ENCODE measurements around the gene DGKE.

Gene DGKE

DNA sequence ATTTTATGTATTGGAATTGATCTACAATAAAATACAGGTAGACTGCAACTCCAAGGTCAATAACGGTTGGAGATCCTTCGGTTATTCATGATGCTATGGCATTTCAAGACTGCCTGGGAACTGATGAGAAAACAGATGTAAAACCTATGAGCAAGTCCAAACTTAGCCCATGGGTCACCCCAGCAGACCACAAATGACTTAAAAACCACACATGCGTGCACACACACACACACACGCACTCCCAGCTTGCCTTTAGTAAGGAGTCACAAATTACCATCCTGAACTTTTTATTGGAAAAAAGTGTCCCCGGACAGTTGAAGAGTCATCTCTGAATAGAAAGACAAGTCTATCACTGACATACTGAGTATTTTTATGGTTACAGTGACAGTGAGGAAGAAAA lies 53.2 kb downstream of the DGKE start:
- DNase-seq (ENCODE audit: low read depth), result no peak
- H3K4me3 ChIP-seq (ENCODE audit: low read depth, low read length), result no peak overlapping the region
- in situ Hi-C loops (cut with HindIII; ENCODE audit: low sequenced_read_pairs), result no loop called here
- TF ChIP-seq, protein P1, sequence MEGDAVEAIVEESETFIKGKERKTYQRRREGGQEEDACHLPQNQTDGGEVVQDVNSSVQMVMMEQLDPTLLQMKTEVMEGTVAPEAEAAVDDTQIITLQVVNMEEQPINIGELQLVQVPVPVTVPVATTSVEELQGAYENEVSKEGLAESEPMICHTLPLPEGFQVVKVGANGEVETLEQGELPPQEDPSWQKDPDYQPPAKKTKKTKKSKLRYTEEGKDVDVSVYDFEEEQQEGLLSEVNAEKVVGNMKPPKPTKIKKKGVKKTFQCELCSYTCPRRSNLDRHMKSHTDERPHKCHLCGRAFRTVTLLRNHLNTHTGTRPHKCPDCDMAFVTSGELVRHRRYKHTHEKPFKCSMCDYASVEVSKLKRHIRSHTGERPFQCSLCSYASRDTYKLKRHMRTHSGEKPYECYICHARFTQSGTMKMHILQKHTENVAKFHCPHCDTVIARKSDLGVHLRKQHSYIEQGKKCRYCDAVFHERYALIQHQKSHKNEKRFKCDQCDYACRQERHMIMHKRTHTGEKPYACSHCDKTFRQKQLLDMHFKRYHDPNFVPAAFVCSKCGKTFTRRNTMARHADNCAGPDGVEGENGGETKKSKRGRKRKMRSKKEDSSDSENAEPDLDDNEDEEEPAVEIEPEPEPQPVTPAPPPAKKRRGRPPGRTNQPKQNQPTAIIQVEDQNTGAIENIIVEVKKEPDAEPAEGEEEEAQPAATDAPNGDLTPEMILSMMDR (IDR thresholded peaks at IDR 0.05; ENCODE audit: low read depth, low read length, missing control alignments), result no peak

DNA sequence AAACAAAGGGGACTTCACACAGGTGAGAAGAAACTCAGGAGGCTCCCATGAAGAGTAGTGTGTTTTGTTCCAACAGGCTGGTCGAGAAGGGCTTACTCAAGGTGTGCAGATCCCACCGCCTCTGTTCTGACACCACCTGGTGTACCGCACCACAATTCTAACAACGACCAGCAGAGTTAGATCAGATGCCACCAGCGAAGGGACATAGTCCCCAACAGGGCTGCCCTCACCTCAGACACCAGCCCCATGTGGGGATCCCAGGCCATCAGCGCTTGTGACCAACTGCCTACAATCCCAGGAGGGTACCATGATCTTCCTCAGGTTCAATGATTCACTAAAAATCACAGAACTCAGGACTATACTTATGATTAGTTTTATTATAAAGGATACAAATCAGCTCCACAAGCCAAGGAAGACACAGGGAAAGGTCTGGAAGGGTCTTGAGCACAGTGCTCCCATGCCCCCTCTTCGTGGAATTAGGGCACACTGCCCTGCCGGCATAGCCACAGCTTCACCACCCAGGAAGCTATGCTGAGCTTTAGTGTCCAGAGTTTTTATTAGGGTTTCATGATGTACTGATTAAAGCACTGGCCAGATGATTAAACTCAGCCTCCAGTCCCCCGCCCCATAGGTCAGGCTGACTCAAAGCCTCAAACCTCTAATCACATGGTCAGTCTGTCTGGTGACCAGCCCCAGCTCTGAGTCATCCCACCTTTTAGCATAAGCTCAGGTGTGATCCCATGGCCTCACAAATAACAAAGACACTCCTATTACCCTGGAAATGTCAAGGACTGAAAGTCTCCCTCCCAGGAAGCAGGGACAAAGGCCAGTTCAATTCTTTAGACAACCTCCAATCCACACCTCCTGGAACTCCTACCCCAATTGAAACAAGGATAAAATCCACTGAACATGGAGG lies 53.9 kb downstream of the DGKE start:
- no peak for DNase-seq (ENCODE audit: low read depth)
- H3K4me3 ChIP-seq (ENCODE audit: low read depth, low read length), result no peak overlapping the region
- in situ Hi-C loops (cut with HindIII; ENCODE audit: low sequenced_read_pairs), result no loop called here
- TF ChIP-seq, protein P1 (IDR thresholded peaks at IDR 0.05; ENCODE audit: low read depth, low read length, missing control alignments), result no peak

DNA sequence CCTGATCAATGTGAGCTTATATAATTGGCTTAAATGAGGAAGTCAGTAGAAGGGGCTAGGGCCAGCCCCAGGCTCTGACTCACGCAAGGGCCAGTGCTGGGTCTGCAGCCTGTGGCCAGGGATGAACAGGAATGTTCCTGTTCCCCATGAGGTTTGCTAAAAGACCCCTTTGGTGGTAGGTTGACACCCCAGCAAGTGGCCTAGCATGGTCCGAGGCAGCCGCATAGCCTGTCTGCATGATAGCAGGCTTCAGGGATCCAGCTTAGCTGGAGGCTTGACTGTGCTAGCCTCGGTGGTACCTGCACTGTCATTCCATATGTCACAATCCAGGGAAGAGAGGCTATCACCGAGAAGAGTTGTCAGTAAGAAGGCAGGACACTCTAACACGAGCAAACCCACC lies 56.4 kb downstream of the DGKE start:
- TF ChIP-seq, protein P1 (IDR thresholded peaks at IDR 0.05; ENCODE audit: low read depth, low read length, missing control alignments), result no peak
- H3K4me3 ChIP-seq (ENCODE audit: low read depth, low read length), result no peak overlapping the region
- no peak for DNase-seq (ENCODE audit: low read depth)
- in situ Hi-C loops (cut with HindIII; ENCODE audit: low sequenced_read_pairs), result no loop called here

DNA sequence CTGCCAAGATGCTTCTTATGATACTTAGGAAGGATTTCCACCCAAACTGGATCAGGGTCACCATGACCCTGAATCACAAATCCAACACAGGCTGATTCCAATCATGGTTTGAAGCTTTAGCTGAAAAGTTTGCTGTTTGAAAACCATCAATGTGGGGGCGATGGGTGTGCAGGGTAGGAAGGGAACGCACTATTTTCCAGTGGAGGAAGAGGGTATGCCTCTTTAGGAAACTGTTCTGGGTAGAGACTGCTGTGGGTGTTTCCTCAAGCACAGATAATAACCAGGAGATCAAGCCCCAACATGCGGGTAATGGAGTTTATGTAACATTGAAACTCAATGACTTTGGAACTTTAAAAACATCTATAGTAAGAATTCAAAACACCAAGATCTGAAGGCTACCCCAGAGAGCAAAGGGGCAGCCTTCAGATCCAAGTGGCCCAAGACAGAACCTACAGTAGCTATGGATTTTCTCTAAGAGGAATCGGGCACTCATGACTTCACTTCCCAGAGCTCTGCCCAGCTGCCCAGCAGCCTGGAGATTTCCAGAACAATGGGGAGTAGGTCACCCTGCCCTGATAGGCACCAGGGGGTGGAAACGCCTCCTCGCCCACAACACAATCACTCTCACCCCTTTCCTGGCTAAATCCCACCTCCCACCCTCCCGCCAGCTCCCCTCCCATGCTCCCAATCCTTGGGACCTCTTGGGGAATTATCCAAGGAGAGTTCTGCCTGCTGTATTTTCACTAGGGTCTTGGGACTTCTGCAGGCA lies 57.1 kb downstream of the DGKE start:
- in situ Hi-C loops (cut with HindIII; ENCODE audit: low sequenced_read_pairs), result no loop called here
- H3K4me3 ChIP-seq (ENCODE audit: low read depth, low read length), result no peak overlapping the region
- DNase-seq (ENCODE audit: low read depth), result no peak
- TF ChIP-seq, protein P1 (IDR thresholded peaks at IDR 0.05; ENCODE audit: low read depth, low read length, missing control alignments), result no peak

DNA sequence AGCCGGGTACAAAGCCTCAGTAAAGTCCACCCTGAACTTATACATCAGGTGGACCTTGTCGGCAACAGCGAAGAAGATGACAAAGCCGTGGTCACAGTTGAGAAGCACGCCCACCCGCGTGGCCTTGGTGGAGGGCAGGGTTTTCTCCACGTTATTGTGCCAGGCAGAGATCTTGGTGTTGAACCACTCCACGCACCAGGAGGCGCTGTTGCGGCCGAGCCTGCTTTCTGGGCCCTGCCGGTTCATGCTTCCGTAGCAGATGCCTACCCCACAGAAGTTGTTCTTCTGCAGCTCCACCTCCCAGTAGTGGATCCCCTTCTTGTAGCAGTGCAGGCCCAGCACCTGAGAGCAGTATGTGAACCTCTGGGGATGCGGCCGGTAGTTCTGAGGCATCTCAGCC lies 57.8 kb downstream of the DGKE start:
- DNase-seq (ENCODE audit: low read depth), result no peak
- in situ Hi-C loops (cut with HindIII; ENCODE audit: low sequenced_read_pairs), result no loop called here
- TF ChIP-seq, protein P1 (IDR thresholded peaks at IDR 0.05; ENCODE audit: low read depth, low read length, missing control alignments), result peak; percentile 25
- no peak overlapping the region for H3K4me3 ChIP-seq (ENCODE audit: low read depth, low read length)

DNA sequence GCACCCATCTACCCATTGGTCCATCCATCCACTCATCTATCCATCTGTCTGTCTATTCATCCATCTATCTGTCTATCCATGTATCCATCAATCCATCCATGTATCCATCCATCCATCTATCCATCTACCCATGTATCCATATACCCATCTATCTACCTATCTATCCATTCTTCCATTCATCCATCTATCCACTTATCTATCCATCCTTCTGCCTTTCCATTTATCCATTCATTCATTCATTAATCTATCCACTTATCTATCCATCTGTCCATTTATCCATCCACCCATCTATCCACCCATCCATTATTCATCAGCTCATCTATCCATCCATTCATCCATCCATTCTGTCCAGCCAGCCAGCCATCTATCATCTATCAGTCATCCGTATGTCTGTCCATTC lies 58.4 kb downstream of the DGKE start:
- in situ Hi-C loops (cut with HindIII; ENCODE audit: low sequenced_read_pairs), result no loop called here
- DNase-seq (ENCODE audit: low read depth), result no peak
- TF ChIP-seq, protein P1 (IDR thresholded peaks at IDR 0.05; ENCODE audit: low read depth, low read length, missing control alignments), result no peak
- H3K4me3 ChIP-seq (ENCODE audit: low read depth, low read length), result no peak overlapping the region

All from astrocyte of the cerebellum (primary cell).